Measurements from ENCODE around the gene GPC6. TPM values are rescaled to one million over a fixed set of nuclear protein-coding genes. Genes with fewer than 3 reads are reported as not detected.

The GPC6 gene
- total RNA-seq, 1 donor from 2014 or later: 63.0 TPM

GRCh38 chr13:93328943-93329342 is 102.3 kb downstream of the GPC6 start:
- Histone ChIP-seq H2AFZ (ENCODE audit: low read depth, low read length) (no peak overlapping the region), H3K9ac (ENCODE audit: low read length) (no peak overlapping the region), H3K9me3 (ENCODE audit: insufficient read depth, low read depth, low read length) (peaks cover 3% of the 10 kb centered on the region), H3K4me2 (ENCODE audit: low read length) (no peak overlapping the region), H3K4me1 (ENCODE audit: insufficient read depth, low read length) (no peaks in the 10 kb centered on the region), H3K4me3 (ENCODE audit: insufficient read depth, low read depth, low read length) (no peak overlapping the region), H3K27me3 (ENCODE audit: insufficient read depth, low read length) (no peaks in the 10 kb centered on the region), H3K36me3 (ENCODE audit: insufficient read depth, low read length) (no peaks in the 10 kb centered on the region), H3K79me2 (ENCODE audit: insufficient read depth, low read length) (peaks cover 3% of the 10 kb centered on the region), H4K20me1 (ENCODE audit: insufficient read depth, low read length) (peaks cover 34% of the 10 kb centered on the region), H3K27ac (ENCODE audit: low read depth, low read length) (no peak overlapping the region)
- no peak overlapping the region for H3K27ac Mint-ChIP-seq (ENCODE audit: unreplicated experiment)
- DNase-seq (ENCODE audit: low read depth): no peak
- no peaks in the 10 kb centered on the region for H3K9me3 Mint-ChIP-seq (ENCODE audit: unreplicated experiment)
- H3K27me3 Mint-ChIP-seq (ENCODE audit: low read depth, unreplicated experiment): no peaks in the 10 kb centered on the region
- H3K4me1 Mint-ChIP-seq (ENCODE audit: low read depth, unreplicated experiment): peaks cover 16% of the 10 kb centered on the region
- TF ChIP-seq CTCF (IDR thresholded peaks at IDR 0.05; ENCODE audit: insufficient read depth, low read depth, low read length) (no peak), EZH2 (IDR thresholded peaks at IDR 0.05; ENCODE audit: insufficient read depth, low read length) (no peak)
- H3K4me3 Mint-ChIP-seq (ENCODE audit: unreplicated experiment): no peak overlapping the region
- H3K36me3 Mint-ChIP-seq (ENCODE audit: low read depth, unreplicated experiment): no peaks in the 10 kb centered on the region
- peak; percentile 9 for FAIRE-seq

DNA sequence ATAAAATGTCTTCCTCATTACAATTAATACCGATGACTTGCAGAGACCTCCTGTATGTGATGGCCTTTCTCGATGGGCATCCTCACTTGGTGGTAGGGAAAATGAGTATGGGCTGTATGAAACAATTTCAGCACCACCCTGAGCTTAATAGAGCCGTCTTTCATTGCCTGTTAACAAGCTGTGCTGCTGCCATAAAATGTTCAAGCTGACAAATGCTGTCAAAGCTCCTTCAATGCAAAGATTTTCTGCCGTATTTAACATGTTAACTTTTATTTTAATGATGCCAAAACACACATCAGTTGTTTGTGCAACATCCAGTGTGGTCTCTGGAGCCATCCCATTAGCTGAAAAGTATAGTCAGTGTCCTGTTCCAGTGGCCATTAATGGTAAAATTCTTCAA is 110.1 kb downstream of the GPC6 start:
- H3K9me3 ChIP-seq (ENCODE audit: insufficient read depth, low read depth, low read length): no peaks in the 10 kb centered on the region
- no peaks in the 10 kb centered on the region for H3K9me3 Mint-ChIP-seq (ENCODE audit: unreplicated experiment)
- H3K27ac ChIP-seq (ENCODE audit: low read depth, low read length): no peak overlapping the region
- H3K4me1 Mint-ChIP-seq (ENCODE audit: low read depth, unreplicated experiment): peaks cover 9% of the 10 kb centered on the region
- peaks cover 10% of the 10 kb centered on the region for H3K79me2 ChIP-seq (ENCODE audit: insufficient read depth, low read length)
- H3K4me3 ChIP-seq (ENCODE audit: insufficient read depth, low read depth, low read length): no peak overlapping the region
- no peak overlapping the region for H3K4me2 ChIP-seq (ENCODE audit: low read length)
- TF ChIP-seq EZH2 (IDR thresholded peaks at IDR 0.05; ENCODE audit: insufficient read depth, low read length) (no peak), CTCF (IDR thresholded peaks at IDR 0.05; ENCODE audit: insufficient read depth, low read depth, low read length) (no peak)
- no peaks in the 10 kb centered on the region for H3K36me3 Mint-ChIP-seq (ENCODE audit: low read depth, unreplicated experiment)
- FAIRE-seq (no peak), DNase-seq (ENCODE audit: low read depth) (no peak)
- H3K36me3 ChIP-seq (ENCODE audit: insufficient read depth, low read length): no peaks in the 10 kb centered on the region
- H3K4me3 Mint-ChIP-seq (ENCODE audit: unreplicated experiment): no peak overlapping the region
- H3K9ac ChIP-seq (ENCODE audit: low read length): no peak overlapping the region
- no peaks in the 10 kb centered on the region for H3K27me3 Mint-ChIP-seq (ENCODE audit: low read depth, unreplicated experiment)
- H2AFZ ChIP-seq (ENCODE audit: low read depth, low read length): no peak overlapping the region
- H3K27ac Mint-ChIP-seq (ENCODE audit: unreplicated experiment): no peak overlapping the region
- H3K4me1 ChIP-seq (ENCODE audit: insufficient read depth, low read length): no peaks in the 10 kb centered on the region
- H3K27me3 ChIP-seq (ENCODE audit: insufficient read depth, low read length): no peaks in the 10 kb centered on the region
- peaks cover 26% of the 10 kb centered on the region for H4K20me1 ChIP-seq (ENCODE audit: insufficient read depth, low read length)

- Mint-ChIP-seq H3K4me1 (ENCODE audit: low read depth, unreplicated experiment) (peaks cover 8% of the 10 kb centered on the region), H3K27ac (ENCODE audit: unreplicated experiment) (no peak overlapping the region), H3K9me3 (ENCODE audit: unreplicated experiment) (no peaks in the 10 kb centered on the region), H3K4me3 (ENCODE audit: unreplicated experiment) (no peak overlapping the region), H3K27me3 (ENCODE audit: low read depth, unreplicated experiment) (no peaks in the 10 kb centered on the region), H3K36me3 (ENCODE audit: low read depth, unreplicated experiment) (no peaks in the 10 kb centered on the region)
- H3K27me3 ChIP-seq (ENCODE audit: insufficient read depth, low read length): no peaks in the 10 kb centered on the region
- H3K4me3 ChIP-seq (ENCODE audit: insufficient read depth, low read depth, low read length): no peak overlapping the region
- FAIRE-seq (no peak), DNase-seq (ENCODE audit: low read depth) (no peak)
- H3K4me2 ChIP-seq (ENCODE audit: low read length): no peak overlapping the region
- no peak overlapping the region for H2AFZ ChIP-seq (ENCODE audit: low read depth, low read length)
- H3K9me3 ChIP-seq (ENCODE audit: insufficient read depth, low read depth, low read length): no peaks in the 10 kb centered on the region
- H3K36me3 ChIP-seq (ENCODE audit: insufficient read depth, low read length): no peaks in the 10 kb centered on the region
- no peak overlapping the region for H3K9ac ChIP-seq (ENCODE audit: low read length)
- H3K79me2 ChIP-seq (ENCODE audit: insufficient read depth, low read length): peaks cover 10% of the 10 kb centered on the region
- H3K27ac ChIP-seq (ENCODE audit: low read depth, low read length): no peak overlapping the region
- H3K4me1 ChIP-seq (ENCODE audit: insufficient read depth, low read length): no peaks in the 10 kb centered on the region
- H4K20me1 ChIP-seq (ENCODE audit: insufficient read depth, low read length): peaks cover 30% of the 10 kb centered on the region
- TF ChIP-seq EZH2 (IDR thresholded peaks at IDR 0.05; ENCODE audit: insufficient read depth, low read length): no peak
- no peak for TF ChIP-seq CTCF (IDR thresholded peaks at IDR 0.05; ENCODE audit: insufficient read depth, low read depth, low read length)
Observed at GRCh38 chr13:93338030-93338429, 111.4 kb downstream of the GPC6 start.

Data from astrocyte (in vitro differentiated cells and primary cell).